HG03139 (cell line): ENCODE data around the gene LRMDA.

Source experiments
- ATAC-seq: cut with Tn5 transposase; IDR thresholded peaks from one replicate; pipeline ENCODE4 v1.9.1; 2021; ENCODE audit not compliant: unreplicated experiment

LRMDA gene

DNA sequence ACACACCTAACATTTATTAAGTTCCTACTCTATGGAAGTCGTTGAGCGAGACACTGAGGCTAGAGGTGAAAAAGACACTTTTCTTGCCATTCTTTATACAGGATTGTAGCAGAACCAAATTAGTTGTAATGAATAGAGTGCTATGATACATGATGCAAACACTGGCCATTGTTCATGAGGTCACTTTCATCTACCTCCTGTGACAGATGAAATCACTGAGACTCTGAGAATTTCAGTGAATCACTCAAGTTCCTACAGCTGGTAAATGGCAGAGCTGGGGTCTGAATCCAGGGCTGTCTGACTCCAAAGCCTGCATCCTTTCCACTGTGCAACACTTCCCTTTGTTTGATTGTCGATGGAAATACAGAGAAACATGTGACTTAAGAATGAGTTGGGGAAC, 657.6 kb downstream of the LRMDA start:
- ATAC-seq = no peak

DNA sequence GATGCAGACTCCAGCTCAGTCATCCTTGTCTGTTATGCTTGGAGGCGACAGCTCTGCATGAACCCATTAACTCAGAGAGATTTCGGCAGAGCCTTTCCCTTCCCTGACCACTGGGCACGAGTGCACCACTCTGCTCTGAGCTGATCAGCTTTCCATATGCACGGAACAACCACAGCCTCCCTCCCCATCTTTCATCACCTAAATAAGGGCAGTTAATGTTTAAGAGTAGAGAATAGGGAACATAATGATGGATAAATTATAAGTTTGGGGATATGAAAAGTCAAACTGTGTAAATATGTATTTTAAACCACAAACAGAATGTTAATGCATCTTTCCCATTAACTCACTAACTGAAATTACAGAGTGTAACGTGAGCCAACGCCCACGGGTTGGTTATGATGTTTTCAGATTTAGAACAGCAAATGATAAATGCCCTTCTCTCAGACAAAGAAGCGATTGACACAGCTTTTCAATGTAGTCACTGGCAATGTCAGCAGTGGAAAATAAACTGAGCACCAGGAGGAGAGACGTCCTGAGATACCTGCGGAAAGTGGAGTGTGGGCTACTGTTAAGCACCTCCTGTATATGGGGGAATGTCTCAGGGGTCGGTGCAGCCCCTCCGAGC, 658.2 kb downstream of the LRMDA start:
- ATAC-seq = no peak

DNA sequence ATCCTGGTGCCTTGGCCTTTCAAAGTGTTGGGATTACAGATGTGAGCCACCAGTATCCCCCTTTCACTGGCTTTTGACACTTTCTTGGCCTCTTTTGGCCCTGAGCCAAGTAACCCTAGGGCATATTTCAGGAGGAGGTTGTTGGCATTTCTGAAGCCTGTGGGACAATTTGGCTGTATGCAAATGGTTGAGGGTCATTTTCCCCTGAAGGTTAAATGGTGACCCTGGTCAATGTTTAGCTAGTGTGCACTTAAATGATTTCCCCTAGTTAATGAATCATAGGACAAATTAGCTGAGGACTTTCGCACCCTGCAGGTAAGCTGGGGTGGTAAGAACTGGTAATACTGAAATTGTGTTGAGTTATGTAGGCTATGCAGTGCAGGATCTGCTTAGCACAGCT, 660.5 kb downstream of the LRMDA start:
- no peak for ATAC-seq

DNA sequence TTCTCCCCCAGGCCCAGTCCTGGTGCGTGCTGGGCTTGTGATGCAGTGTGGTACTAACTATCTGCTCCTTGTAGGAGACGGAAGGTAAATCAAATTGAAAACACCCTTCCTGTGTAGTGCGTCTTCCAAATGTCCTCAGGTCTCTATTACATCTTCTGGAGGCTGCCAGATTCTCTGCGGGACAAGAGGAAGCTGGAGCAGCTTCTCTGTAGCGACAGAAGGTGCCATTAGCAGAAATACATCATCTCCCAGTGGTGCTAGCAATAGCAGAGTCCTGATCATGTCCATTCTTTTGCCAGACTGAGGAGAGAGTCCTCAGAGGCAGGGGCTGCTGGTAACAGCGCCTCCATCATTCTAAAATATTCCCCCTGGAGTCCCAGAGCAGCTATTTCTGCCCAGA, 675.2 kb downstream of the LRMDA start:
- ATAC-seq = no peak

DNA sequence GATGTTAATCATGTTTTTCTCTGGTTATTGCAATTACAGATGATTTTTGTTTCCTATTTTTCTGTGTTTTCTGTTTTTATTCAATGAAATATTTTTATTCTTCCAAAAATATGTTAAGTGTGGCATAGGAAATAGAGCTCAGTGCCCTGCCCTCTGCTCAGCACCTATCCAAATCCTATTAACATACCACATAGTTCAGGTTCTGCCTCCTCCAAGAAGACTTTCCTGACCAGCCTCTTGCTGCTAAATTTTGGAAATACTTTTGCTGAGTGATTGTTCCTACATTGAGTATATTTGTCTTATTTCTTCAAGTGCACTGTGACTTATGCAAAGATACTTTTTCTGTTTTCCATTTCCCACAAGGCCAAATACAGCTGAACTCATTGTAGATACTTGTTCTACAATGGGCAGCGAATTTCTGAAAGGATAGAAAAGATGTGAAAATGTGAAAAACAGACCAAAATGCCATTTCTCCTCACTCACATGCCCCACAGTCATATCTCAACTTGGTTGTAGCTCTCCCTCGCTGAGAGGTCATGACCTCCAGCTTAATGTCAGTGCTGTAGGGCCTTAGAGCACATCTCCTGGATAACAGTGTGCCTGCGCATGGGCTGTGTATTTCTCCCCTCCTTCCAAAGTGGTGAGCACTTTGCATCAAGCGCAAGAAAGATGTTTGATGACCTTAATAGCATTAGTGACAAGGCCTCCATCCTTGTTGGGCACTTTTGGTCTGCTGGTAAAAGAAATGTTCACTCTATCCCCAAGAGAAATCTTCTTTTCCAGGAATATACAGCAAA, 677.3 kb downstream of the LRMDA start:
- no peak for ATAC-seq

DNA sequence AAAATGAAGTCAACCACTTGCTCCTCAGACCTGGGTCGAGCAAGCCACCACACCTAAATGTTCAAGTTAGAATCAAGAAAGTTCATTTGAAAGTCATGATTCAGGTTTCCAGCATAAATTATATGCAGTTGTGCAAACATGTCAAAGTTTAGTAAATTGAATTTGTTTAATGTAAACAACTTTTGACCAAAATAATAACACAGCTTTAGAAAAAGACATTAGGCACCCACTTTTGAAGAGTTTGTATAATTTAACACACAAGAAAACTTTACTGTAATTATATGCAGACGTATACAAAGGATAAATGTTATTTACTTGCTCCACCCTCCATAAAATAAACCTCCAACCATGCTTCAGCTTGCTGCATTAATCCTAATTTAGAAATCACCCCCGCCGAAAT, 680.0 kb downstream of the LRMDA start:
- ATAC-seq = no peak

DNA sequence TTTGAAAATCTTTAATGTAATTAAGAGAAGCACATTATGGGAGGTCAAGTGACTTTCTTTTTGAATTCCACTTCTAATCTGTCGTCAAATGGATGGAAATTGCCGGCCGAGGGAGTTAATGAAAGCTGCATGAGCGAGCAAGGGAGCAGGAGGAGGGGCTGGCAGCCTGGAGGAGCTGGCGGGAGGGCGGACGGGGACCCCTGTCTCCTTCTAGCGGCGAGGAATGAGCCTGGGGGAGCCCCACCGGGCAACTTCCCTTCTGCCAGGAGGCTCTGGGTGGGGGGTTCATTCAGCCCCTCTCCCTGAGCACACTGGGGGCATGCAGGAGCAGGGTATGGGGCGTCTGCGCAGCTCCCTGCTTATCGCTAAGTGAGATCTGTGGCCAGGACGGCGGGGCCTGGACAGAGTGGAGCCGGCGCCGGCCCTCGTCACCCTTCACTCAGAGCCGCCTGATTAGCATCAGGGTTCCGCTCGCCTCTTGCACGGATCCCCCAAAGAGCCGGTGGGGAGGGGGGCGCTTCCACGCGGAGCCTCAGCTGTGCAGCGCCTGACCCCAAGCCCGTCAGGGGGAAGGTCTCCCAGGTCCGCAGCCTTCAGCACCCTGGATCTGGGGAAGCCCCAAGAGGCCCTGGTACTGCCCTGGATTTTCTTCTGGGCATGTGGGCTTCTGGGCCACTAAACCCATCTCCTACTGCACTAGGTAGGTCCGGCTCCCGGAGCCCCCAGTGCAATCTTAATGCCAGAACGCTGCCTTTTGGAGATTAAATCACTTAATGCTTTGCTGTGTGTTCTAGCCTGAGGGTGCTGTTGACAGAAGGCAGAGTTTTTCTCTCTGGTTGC, 680.8 kb downstream of the LRMDA start:
- ATAC-seq = no peak

DNA sequence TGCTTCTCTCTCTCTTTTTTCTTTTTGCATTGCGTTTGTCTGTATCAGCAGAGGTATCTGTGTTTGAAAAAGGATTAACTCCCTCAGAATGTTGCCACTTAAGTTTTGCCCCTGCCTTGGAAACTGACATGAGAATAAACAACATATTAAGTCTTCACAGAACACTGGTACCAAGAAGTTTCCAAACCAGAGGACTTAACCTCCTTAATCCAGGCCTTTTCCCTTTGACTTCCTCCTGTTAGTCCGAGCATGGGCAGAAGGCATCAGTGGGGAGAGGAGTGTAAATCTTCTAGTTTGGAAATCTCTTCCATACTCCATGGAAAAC, 681.4 kb downstream of the LRMDA start:
- ATAC-seq = no peak

DNA sequence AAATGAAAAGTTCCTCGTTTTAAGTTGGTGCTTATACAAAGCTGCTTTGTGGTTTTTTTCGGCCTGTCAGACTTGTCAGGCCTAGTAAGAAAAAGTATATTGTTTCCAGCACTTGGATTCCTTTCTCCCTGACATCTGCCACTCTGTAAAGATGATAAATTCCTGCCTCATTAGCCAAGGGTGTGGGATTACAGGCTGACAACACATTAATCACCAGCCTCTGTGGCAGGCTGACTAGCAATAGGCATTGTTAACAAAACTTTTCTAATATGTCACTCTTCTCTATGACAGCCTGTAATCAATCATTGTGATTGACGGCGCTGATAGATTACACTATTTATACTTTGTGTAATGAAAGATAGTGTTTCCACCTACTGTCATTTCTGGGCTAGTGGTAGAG, 682.5 kb downstream of the LRMDA start:
- ATAC-seq = no peak

DNA sequence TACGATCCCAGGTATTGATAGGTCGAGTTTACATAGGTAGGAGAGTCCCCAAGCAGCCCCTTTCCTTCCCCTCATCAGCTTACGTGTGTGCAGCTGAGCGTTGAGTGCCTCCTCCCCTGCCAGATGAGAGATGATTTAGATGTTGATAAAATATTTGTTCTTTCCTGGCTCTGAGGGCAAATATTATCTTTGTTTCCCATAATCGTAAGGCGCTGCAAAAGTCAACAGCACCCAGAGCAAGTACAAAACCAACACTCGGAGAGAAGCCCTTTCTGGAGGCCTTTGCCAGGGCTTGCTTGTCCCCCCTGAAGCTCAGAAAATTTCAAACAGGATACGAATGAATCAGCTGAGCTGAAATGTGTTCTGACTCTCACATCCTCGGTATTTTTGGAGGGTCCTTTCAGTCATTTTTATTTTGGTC, 683.2 kb downstream of the LRMDA start:
- no peak for ATAC-seq

DNA sequence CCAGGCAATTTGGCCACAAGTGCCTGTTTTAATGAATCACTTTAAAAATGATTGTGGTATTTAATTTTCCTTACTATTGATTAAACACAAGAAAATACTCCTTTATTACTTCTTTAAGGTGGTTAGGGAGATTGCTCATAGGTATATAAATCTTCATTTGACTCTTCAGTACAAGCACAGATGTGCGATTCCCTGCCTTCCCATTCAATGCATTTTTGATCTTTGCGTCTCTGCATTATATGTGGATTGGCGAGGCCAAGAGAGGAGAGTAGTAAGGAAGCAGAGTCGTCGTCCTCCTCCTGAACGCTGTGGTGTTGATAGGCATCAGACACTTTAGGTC, 683.7 kb downstream of the LRMDA start:
- ATAC-seq = no peak

DNA sequence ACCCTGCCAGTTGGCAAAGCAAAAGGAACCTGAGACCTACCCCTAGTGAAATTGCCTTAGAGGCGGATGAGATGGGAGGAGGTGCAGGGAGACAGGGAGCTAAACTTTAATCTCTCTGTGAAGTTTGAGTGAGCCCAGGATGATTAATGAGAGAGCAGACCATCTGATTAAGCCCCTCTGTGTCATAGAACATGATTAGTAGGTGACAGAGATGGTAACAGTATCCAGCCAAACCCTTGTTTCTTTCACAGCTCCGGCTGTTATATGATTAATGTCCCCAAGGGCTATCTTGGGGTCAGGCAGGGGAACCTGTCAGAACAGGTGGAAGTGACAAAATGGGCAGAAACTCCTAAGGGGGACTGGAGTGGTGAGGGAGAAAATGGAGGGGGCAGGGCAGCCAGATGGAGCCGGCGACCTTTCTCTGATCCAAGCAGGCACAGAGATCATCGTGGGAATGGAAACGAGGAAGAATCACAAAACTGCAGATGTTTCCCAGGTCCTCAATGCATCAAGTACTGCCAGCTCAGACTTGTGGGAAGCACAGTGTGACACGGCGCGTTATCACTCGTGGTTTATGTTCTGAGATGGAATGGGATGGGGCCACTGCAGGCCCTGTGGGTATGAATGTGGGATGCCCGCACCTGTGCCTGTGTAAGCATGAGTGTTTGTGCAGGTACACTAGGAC, 684.2 kb downstream of the LRMDA start:
- ATAC-seq = no peak

DNA sequence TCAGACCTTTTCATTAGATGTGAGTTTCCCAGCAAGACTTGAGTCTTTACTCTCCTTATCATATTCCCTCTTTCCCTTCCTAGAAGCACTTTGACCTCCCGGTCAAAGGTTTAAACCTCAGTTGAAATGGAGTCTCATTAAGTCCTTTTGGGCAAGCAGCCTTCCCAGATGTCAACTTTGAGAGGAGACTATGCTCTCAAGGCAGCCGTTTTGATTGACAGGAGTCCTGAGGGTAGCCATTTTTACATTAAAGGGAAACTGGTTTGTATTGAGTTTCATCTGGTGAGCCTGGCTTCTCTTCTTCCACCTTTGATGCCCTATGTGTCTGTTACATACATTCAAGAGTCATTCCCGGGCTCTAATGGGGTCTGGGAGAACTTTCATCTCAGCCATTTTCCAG, 685.1 kb downstream of the LRMDA start:
- no peak for ATAC-seq

DNA sequence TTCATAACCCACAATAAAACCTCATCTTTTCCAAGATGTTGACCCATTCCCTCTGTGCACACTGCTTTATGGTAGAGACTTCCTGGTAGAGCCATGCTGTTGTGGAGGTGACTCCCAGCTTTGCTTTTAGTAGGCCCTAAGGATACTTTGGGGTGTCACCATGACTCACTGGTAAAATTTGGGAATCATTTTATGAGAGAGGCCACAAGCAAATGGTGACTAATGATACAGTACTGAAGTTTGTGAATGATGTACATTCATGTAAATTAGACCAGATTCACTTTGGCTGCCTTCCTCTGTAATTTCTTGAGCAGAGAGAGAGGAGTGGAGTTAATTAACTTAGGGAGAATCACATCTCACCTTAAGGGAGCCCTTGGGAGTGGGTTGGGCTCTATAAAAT, 686.5 kb downstream of the LRMDA start:
- no peak for ATAC-seq

DNA sequence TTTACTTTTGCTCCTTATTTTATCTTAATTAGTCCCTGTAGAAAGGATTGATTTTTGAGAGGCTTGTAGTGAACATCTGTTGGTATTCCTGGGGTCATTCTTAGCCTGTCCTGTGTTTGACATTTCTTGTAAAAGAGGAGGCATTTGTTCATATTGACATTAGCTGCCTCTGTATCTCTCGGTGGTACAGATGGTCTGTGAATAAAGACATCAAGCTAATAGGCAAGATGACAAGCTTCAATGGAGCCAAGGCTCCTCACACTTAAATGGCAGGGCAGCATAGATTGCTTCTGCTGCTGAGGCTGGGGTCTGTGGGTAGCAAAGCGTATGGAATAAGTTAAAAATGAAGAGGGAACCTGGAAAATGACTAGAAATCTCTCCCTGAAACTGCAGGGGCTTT, 687.6 kb downstream of the LRMDA start:
- ATAC-seq = no peak

DNA sequence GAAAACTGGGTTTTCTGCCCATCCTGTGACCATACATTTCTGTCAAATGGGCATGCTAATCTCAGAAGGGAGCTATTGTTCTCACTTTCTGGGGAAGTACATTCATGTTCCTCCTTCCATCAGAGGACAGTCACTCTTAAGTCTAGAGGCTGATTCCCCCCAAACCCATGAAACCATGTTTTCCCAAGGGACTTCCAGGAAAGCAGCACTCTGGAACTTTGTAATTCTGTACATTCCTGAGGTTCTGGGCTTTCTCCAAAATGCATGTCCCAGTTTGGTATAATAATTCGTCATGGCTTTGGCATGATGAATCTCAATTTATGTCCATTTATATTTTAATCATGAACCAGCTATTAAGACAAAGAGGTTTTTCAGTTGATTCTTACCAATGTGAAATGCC, 688.1 kb downstream of the LRMDA start:
- no peak for ATAC-seq

DNA sequence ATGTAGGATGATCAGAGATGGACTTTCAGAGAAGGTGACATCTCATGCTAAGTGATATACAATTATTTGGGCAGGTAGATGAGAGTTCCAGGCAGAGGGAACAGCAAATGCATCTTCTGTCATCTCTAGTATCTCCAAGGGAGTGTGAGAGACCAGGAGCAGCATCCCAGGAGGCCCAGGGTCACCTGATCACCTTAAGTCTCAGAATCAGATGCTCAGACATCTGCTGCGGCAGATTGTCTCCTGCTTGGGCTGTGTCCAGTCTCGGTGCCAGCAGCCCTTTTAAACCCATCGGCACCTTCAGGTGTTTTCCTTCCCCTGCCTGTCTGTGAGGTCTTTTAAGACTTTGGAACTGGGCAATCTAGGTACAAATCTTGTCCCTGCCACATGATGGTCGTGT, 690.6 kb downstream of the LRMDA start:
- no peak for ATAC-seq

DNA sequence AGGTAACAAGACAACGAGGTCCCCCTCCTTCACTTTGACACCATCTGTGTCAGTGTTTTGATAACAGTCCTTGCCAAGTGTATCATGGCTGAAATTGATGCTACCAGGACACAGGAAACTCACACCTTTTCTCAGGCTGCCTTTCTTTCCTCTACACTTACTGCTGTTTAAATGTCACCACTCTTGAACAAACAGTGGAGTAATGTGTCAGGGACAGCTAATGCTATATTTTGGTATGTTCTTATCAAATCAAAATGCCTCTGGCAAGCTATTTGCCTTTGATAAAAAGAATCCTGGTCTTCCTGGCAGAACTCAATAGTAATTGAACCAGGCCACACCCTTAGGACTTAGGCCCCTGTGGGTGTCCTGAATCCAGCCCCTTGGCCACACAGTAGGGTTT, 692.9 kb downstream of the LRMDA start:
- ATAC-seq = no peak

DNA sequence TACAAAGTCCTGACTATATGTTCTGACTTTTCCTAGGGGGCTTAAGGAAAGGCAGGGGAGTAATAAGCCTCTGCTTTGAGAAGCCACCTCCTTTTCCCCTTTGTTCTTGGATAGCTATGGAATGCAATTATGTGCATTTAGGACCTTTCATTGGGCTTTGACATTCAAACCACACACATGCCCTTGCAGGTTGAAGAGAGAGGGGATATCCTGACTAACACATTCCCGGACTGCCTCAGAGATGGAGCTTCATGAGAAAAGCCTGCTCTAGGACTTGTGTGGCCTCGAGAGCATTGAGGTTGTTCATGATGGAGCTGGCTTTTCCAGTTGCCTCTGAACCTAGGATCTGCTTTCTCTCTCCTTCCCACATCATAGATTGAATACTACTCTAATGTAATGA, 694.5 kb downstream of the LRMDA start:
- ATAC-seq = no peak

DNA sequence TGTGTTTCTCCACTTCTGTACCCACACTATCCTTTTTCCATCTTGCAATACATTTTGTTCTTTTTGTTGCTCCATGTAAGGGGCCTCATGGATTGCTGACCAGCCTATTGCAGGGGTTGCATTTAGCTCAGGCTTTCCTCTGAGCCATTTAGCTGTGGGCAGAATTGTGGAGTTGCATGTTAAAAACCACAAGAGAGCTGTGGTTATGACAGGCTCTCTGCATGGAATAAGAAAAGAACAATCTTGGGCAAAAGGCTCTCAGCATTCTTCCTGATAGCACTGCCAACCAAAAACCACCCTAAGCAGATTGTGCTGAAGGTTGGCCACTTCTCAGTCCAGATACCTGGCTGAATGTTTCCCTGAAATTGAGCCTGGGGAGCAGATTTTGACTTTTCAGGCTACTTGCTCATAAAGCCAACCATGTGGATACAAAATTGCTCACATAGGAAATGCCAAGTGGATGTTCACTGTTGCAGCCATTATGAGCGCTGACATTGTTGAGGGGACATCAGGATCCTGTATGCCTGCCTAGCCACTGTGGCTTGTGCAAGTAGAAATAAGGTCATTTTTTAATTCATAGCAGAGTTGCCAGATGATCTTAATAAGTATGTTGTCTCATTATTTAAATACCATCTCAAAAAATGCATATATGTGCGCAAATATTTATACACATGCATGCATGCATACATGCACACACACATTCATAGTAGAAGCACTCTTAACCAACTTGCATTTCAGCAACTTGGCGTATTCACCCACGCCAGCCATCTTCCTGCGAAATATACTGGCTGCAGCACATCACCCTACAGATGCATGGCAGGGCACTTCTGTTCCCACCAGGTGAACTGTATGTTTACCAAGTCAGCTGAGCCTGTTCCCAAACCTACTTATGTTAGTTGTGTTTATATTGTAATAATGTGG, 695.4 kb downstream of the LRMDA start:
- no peak for ATAC-seq
